GM12878 (cell line): ENCODE data around the gene ZMAT3. TPM values are rescaled to one million over a fixed set of nuclear protein-coding genes. Genes with fewer than 3 reads are reported as not detected.

Experiments used
- ATAC-seq: fragments of 200-7000 bp; cut with Tn5 transposase; 3 replicates; pipeline ENCODE4 v1.9.1; 2020; ENCODE audit warnings: mild to moderate bottlenecking, moderate library complexity
- BruUV-seq: library from RNA; stranded (reverse); fragments of 400-500 nt; replicated peaks from 2 replicates; lab custom pipeline; 2021; lab: Mats Ljungman, UMichigan
- CTCF ChIA-PET: fragments of 300-600 bp; sonication (Branson Sonifier 250); formaldehyde crosslinking; extraction: SDS; loops from one replicate; lab custom pipeline; 2021; ENCODE audit warnings: inconsistent platforms; lab: Yijun Ruan, JAX
- POLR2A ChIA-PET: fragments of 350-600 bp; formaldehyde crosslinking; extraction: SDS; loops from one replicate; lab custom pipeline; 2021; ENCODE audit warnings: inconsistent platforms; lab: Charles Lee
- RAD21 ChIA-PET: fragments of 300-600 bp; sonication (Branson Sonifier 250); formaldehyde crosslinking; loops from one replicate; lab custom pipeline; 2023; ENCODE audit warnings: antibody characterized with exemption; ENCODE audit not compliant: unreplicated experiment; lab: Charles Lee
- SMC1A ChIA-PET: fragments of 300-600 bp; sonication (Branson Sonifier 250); formaldehyde crosslinking; loops from one replicate; lab custom pipeline; 2023; ENCODE audit not compliant: unreplicated experiment, uncharacterized antibody; lab: Charles Lee
- DNase-seq: peaks from one replicate; pipeline ENCODE4 v3.0.0-alpha.2; 2011; ENCODE audit warnings: low read depth, low spot score
- FAIRE-seq: peaks from 3 replicates; lab custom pipeline; 2011; peaks lifted over from hg19 to GRCh38; lab: Jason Lieb, UNC
- H2AFZ ChIP-seq: 2 replicates; pipeline ENCODE4 v1.6.0; 2011; ENCODE audit warnings: low read depth, low read length, control low read depth; ENCODE audit not compliant: control insufficient read depth
- H3K27ac ChIP-seq: 2 replicates; pipeline ENCODE4 v1.5.1; 2011; ENCODE audit warnings: control low read depth; ENCODE audit not compliant: control insufficient read depth, insufficient read depth
- H3K27me3 ChIP-seq, 2 experiments: replicated peaks in 1 of 2; 2 replicates each; pipeline versions ENCODE4 v1.6.0 to v1.6.1; 2011; ENCODE audit warnings: low read length in 1 of 2; ENCODE audit not compliant: control insufficient read depth in 2 of 2, insufficient read depth in 2 of 2
- H3K36me3 ChIP-seq, 2 experiments: 2 replicates each; pipeline ENCODE4 v1.5.1; 2011; ENCODE audit warnings: low read length in 1 of 2; ENCODE audit not compliant: control insufficient read depth in 2 of 2, insufficient read depth in 2 of 2
- H3K4me1 ChIP-seq: 2 replicates; pipeline ENCODE4 v1.6.1; 2011; ENCODE audit warnings: mild to moderate bottlenecking, low read length, moderate library complexity, mixed read lengths; ENCODE audit not compliant: control insufficient read depth, insufficient read depth
- H3K4me2 ChIP-seq: 2 replicates; pipeline ENCODE4 v1.6.0; 2011; ENCODE audit warnings: control low read depth; ENCODE audit not compliant: control insufficient read depth, insufficient read depth
- H3K4me3 ChIP-seq: fragments of 200-600 bp; sonication (generic); 2 replicates; pipeline ENCODE4 v1.5.1; 2016
- H3K79me2 ChIP-seq: 2 replicates; pipeline ENCODE4 v1.6.0; 2011; ENCODE audit warnings: low read length; ENCODE audit not compliant: control insufficient read depth, insufficient read depth
- H3K9ac ChIP-seq: 2 replicates; pipeline ENCODE4 v1.8.0; 2011; ENCODE audit warnings: low read length, control low read depth, mixed read lengths; ENCODE audit not compliant: control insufficient read depth, insufficient read depth
- H3K9me3 ChIP-seq: replicated peaks from 3 replicates; pipeline ENCODE4 v1.5.1; 2011; ENCODE audit warnings: mild to moderate bottlenecking, low read length; ENCODE audit not compliant: control insufficient read depth, insufficient read depth
- H4K20me1 ChIP-seq: 2 replicates; pipeline ENCODE4 v1.6.0; 2011; ENCODE audit not compliant: control insufficient read depth, insufficient read depth
- EP300 ChIP-seq, 2 experiments: fragments of 150-350 bp in 1 of 2; IDR thresholded peaks; 2 replicates each; pipeline ENCODE4 v1.6.1; 2011 to 2012; ENCODE audit warnings: low read depth in 2 of 2, low read length in 2 of 2, borderline replicate concordance in 1 of 2, improper control_type of control experiment in 1 of 2, inconsistent platforms in 1 of 2; ENCODE audit not compliant: control insufficient read depth in 1 of 2
- PRDM15 ChIP-seq: fragments of 450-650 bp; formaldehyde crosslinking; IDR thresholded peaks from 2 replicates; pipeline ENCODE4 v1.4.0; 2020; ENCODE audit warnings: mild to moderate bottlenecking, moderate library complexity
- SMC3 ChIP-seq: IDR thresholded peaks from 2 replicates; pipeline ENCODE4 v1.6.1; 2011; ENCODE audit warnings: low read length, improper control_type of control experiment, borderline replicate concordance
- STAT1 ChIP-seq: fragments of 450-650 bp; conservative IDR thresholded peaks from 2 replicates; pipeline ENCODE4 v1.6.1; 2014; ENCODE audit warnings: antibody characterized with exemption, mild to moderate bottlenecking
- ZBTB4 ChIP-seq: fragments of 450-650 bp; formaldehyde crosslinking; IDR thresholded peaks from 2 replicates; pipeline ENCODE4 v1.4.0; 2022; ENCODE audit warnings: mild to moderate bottlenecking, moderate library complexity
- WGBS: methylation state at CpG from one replicate; pipeline ENCODE4 v1.1.6; 2016; ENCODE audit warnings: low lambda C conversion rate; ENCODE audit not compliant: insufficient replicate concordance, insufficient coverage; ENCODE audit errors: missing lambda C conversion rate; 5-methylcytosine and 5-hydroxymethylcytosine counted together
- in situ Hi-C: fragments of 300-500 bp; cut with MboI; formaldehyde crosslinking; loops from 9 replicates; pipeline ENCODE4 v1.14.3; 2018; ENCODE audit warnings: mixed read lengths
- intact Hi-C: fragments of 100-400 bp; cut with micrococcal nuclease; formaldehyde crosslinking; loops from one replicate; pipeline ENCODE4 v1.14.2; 2022; ENCODE audit not compliant: unreplicated experiment
- polyA plus RNA-seq, 11 experiments: library from polyadenylated mRNA; depleted of rRNA in 4 of 11; unstranded in 6 of 11; stranded (reverse) in 5 of 11; fragments of >200 nt; fragmentation: Nextera tagmentation in 4 of 11; fragmentation: Illumina TruSeq in 1 of 11; extraction: Ambion mirVana in 4 of 11; extraction: Trizol in 1 of 11; gene quantifications; 1 replicate in 1 of 11; 2 replicates in 10 of 11; pipeline versions ENCODE4 v1.2.1 to v1.2.3, GENCODE V29; 2011 to 2016; ENCODE audit warnings: inconsistent platforms in 2 of 11, missing spikeins in 2 of 11, low read depth in 1 of 11
- total RNA-seq, 4 experiments: library from RNA; depleted of rRNA in 3 of 4; stranded (reverse); fragments of >200 nt in 3 of 4; fragmentation: Illumina TruSeq in 1 of 4; extraction: Trizol in 1 of 4; gene quantifications; 2 replicates each; pipeline versions ENCODE4 v1.2.1 to v1.2.3, GENCODE V29; 2013 to 2021
- TF ChIP-seq, protein P1 (sequence below): fragments of 450-650 bp; conservative IDR thresholded peaks from 2 replicates; pipeline ENCODE4 v1.6.1; 2017; ENCODE audit warnings: mild to moderate bottlenecking, moderate library complexity

Gene ZMAT3
- total and polyA plus RNA-seq, 10 of the 15 experiments (the other 5 are each of a cell fraction or from before 2014, with no cell fraction given), result 6.2 to 55.9 (median 25.8) TPM

GRCh38 chr3:179005213-179005612 is 66.4 kb downstream of the ZMAT3 start:
- CTCF ChIA-PET, result interaction anchor here (1.8 kb wide), 1 partner anchor 64 kb away, joined by 3 read pairs; no protein-coding TSS in a partner anchor
- Histone ChIP-seq H2AFZ (no peak overlapping the region), H3K27ac (no peak overlapping the region), H3K4me3 (no peak overlapping the region), H4K20me1 (no peaks in the 10 kb centered on the region), H3K79me2 (no peaks in the 10 kb centered on the region), H3K4me1 (0 out of 2 replicates have a peak, but pooled peaks cover 3% of the 10 kb centered on the region), H3K4me2 (no peak overlapping the region), H3K9me3 (no peaks in the 10 kb centered on the region; the same call in 2 of the 3 replicates), H3K36me3 (no peaks in the 10 kb centered on the region), H3K27me3 (no peaks in the 10 kb centered on the region), H3K9ac (no peak overlapping the region)
- 68% methylated on average over 4 of the region's 4 CpGs for WGBS
- FAIRE-seq (no peak), ATAC-seq (no peak), DNase-seq (no peak)
- no TSS peak for BruUV-seq
- no peak for TF ChIP-seq EP300 (IDR thresholded peaks at IDR 0.05; ENCODE audit: borderline replicate concordance in 1 of 2, control insufficient read depth in 1 of 2, low read depth in 2 of 2, low read length in 2 of 2)
- TF ChIP-seq SMC3, result no peak
- TF ChIP-seq STAT1, result no peak
- TF ChIP-seq, protein P1, sequence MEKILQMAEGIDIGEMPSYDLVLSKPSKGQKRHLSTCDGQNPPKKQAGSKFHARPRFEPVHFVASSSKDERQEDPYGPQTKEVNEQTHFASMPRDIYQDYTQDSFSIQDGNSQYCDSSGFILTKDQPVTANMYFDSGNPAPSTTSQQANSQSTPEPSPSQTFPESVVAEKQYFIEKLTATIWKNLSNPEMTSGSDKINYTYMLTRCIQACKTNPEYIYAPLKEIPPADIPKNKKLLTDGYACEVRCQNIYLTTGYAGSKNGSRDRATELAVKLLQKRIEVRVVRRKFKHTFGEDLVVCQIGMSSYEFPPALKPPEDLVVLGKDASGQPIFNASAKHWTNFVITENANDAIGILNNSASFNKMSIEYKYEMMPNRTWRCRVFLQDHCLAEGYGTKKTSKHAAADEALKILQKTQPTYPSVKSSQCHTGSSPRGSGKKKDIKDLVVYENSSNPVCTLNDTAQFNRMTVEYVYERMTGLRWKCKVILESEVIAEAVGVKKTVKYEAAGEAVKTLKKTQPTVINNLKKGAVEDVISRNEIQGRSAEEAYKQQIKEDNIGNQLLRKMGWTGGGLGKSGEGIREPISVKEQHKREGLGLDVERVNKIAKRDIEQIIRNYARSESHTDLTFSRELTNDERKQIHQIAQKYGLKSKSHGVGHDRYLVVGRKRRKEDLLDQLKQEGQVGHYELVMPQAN, result no peak
- TF ChIP-seq ZBTB4 (CRISPR knock-in tag), result no peak
- no peak for TF ChIP-seq PRDM15 (CRISPR knock-in tag)
- POLR2A ChIA-PET, result no interaction called here
- RAD21 ChIA-PET, result no interaction called here
- SMC1A ChIA-PET, result no interaction called here
- in situ Hi-C loops, result no loop called here
- intact Hi-C loops, result no loop called here
